ENCODE measurements around the gene CHM. TPM values are rescaled to one million over a fixed set of nuclear protein-coding genes. Genes with fewer than 3 reads are reported as not detected.
"Not testable (repeated sequence)": the region's sequence is repeated elsewhere in the genome, so short reads cannot be mapped to it uniquely, and the experiment has no call there.

The CHM gene
- total RNA-seq, 1 experiment from 2014 or later, result 28.9 TPM

DNA sequence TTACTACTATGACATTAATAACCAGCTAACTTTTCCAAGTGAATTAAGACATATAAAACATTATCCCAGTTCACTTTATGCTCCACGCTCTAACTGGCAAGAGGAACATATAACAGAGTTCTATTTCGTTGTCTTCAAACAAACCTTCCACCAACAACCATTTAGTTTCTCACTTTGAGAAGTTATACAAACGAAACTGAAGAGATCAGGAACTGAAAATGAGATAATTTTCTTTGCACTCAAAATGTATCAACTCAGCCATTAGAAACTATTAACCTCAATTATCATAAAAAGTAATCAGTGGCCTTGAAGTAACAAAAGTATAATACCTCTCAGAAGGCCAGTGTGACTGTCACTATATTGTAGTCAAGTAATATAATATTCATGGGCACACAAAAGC is 70.1 kb downstream of the CHM start:
- no TSS peak for BruUV-seq (replicated peaks)
- H3K27ac ChIP-seq (ENCODE audit: low read length), result no peak overlapping the region
- no peak overlapping the region for H3K4me3 ChIP-seq (ENCODE audit: low read depth in 2 of 2, low read length in 2 of 2)
- no peaks in the 10 kb centered on the region for H3K4me1 ChIP-seq (ENCODE audit: control insufficient read depth, insufficient read depth, low read length)
- H3K9me3 ChIP-seq (ENCODE audit: control insufficient read depth, insufficient read depth, low read depth, low read length), result no peaks in the 10 kb centered on the region
- in situ Hi-C loops (cut with HindIII; ENCODE audit: low pct_unique_long_range_greater_than_20kb, low sequenced_read_pairs) (no loop called here), intact Hi-C loops (cut with micrococcal nuclease; ENCODE audit: unreplicated experiment) (no loop called here)
- H3K36me3 ChIP-seq (ENCODE audit: control insufficient read depth, insufficient read depth, low read length), result no peaks in the 10 kb centered on the region; the same call in 1 of the 2 replicates
- DNase-seq (ENCODE audit: low read depth, low spot score) (no peak), ATAC-seq (no peak)
- no peaks in the 10 kb centered on the region for H3K27me3 ChIP-seq (ENCODE audit: control insufficient read depth, insufficient read depth, low read length)
- CTCF ChIA-PET, result no interaction called here
- TF ChIP-seq POLR2AphosphoS5 (IDR thresholded peaks at IDR 0.05; ENCODE audit: low read depth, low read length) (no peak), SIN3A (IDR thresholded peaks at IDR 0.05; ENCODE audit: borderline replicate concordance, insufficient read depth, low read depth, low read length) (no peak), TCF7L2 (IDR thresholded peaks at IDR 0.05; ENCODE audit: low read depth, low read length) (no peak)
- TF ChIP-seq, protein P1, sequence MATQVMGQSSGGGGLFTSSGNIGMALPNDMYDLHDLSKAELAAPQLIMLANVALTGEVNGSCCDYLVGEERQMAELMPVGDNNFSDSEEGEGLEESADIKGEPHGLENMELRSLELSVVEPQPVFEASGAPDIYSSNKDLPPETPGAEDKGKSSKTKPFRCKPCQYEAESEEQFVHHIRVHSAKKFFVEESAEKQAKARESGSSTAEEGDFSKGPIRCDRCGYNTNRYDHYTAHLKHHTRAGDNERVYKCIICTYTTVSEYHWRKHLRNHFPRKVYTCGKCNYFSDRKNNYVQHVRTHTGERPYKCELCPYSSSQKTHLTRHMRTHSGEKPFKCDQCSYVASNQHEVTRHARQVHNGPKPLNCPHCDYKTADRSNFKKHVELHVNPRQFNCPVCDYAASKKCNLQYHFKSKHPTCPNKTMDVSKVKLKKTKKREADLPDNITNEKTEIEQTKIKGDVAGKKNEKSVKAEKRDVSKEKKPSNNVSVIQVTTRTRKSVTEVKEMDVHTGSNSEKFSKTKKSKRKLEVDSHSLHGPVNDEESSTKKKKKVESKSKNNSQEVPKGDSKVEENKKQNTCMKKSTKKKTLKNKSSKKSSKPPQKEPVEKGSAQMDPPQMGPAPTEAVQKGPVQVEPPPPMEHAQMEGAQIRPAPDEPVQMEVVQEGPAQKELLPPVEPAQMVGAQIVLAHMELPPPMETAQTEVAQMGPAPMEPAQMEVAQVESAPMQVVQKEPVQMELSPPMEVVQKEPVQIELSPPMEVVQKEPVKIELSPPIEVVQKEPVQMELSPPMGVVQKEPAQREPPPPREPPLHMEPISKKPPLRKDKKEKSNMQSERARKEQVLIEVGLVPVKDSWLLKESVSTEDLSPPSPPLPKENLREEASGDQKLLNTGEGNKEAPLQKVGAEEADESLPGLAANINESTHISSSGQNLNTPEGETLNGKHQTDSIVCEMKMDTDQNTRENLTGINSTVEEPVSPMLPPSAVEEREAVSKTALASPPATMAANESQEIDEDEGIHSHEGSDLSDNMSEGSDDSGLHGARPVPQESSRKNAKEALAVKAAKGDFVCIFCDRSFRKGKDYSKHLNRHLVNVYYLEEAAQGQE (IDR thresholded peaks at IDR 0.05; ENCODE audit: insufficient read depth in 1 of 2, low read depth in 2 of 2, low read length in 1 of 2), result no peak
- TF ChIP-seq, protein P2, sequence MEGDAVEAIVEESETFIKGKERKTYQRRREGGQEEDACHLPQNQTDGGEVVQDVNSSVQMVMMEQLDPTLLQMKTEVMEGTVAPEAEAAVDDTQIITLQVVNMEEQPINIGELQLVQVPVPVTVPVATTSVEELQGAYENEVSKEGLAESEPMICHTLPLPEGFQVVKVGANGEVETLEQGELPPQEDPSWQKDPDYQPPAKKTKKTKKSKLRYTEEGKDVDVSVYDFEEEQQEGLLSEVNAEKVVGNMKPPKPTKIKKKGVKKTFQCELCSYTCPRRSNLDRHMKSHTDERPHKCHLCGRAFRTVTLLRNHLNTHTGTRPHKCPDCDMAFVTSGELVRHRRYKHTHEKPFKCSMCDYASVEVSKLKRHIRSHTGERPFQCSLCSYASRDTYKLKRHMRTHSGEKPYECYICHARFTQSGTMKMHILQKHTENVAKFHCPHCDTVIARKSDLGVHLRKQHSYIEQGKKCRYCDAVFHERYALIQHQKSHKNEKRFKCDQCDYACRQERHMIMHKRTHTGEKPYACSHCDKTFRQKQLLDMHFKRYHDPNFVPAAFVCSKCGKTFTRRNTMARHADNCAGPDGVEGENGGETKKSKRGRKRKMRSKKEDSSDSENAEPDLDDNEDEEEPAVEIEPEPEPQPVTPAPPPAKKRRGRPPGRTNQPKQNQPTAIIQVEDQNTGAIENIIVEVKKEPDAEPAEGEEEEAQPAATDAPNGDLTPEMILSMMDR (IDR thresholded peaks at IDR 0.05), result no peak
- POLR2A ChIA-PET, result no interaction called here

DNA sequence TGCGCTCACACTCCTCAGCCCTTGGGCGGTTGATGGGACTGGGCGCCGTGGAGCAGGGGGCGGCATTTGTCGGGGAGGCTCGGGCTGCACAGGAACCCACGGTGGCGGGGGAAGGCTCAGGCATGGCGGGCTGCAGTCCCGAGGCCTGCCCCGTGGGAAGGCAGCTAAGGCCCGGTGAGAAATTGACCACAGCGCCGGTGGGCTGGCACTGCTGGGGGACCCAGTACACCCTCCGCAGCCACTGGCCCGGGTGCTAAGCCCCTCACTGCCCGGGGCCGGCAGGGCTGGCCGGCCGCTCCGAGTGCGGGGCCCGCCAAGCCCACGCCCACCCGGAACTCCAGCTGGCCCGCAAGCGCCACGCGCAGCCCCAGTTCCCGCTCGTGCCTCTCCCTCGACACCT is 75.0 kb downstream of the CHM start:
- POLR2A ChIA-PET; H3K27me3 ChIP-seq (ENCODE audit: control insufficient read depth, insufficient read depth, low read length); DNase-seq (ENCODE audit: low read depth, low spot score); H3K4me1 ChIP-seq (ENCODE audit: control insufficient read depth, insufficient read depth, low read length); ATAC-seq; H3K36me3 ChIP-seq (ENCODE audit: control insufficient read depth, insufficient read depth, low read length); CTCF ChIA-PET; H3K4me3 ChIP-seq (ENCODE audit: low read depth in 2 of 2, low read length in 2 of 2); H3K27ac ChIP-seq (ENCODE audit: low read length); BruUV-seq (replicated peaks); H3K9me3 ChIP-seq (ENCODE audit: control insufficient read depth, insufficient read depth, low read depth, low read length); intact Hi-C loops (cut with micrococcal nuclease; ENCODE audit: unreplicated experiment); in situ Hi-C loops (cut with HindIII; ENCODE audit: low pct_unique_long_range_greater_than_20kb, low sequenced_read_pairs): not testable (repeated sequence)

DNA sequence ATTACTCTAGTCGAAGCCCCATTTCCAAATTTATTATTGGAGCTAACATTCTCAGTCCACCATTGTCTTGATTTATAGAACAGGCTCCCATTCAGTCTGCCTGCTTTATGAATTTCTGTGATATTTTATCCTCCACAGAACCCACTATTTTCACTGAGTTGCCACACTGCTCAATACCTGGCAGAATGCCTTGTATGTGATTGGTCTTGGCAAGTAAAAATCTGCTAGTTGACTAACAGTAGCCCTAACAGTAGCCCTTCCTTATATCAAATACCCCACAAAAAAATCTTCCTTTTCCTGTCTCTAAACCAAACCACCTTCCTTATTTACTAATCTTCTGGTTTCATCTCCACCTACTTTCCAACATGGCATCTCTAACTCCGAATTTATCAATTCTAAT is 82.6 kb downstream of the CHM start:
- TF ChIP-seq, protein P2 (IDR thresholded peaks at IDR 0.05), result no peak
- TF ChIP-seq SIN3A (IDR thresholded peaks at IDR 0.05; ENCODE audit: borderline replicate concordance, insufficient read depth, low read depth, low read length) (no peak), POLR2AphosphoS5 (IDR thresholded peaks at IDR 0.05; ENCODE audit: low read depth, low read length) (no peak), TCF7L2 (IDR thresholded peaks at IDR 0.05; ENCODE audit: low read depth, low read length) (no peak)
- TF ChIP-seq, protein P1 (IDR thresholded peaks at IDR 0.05; ENCODE audit: insufficient read depth in 1 of 2, low read depth in 2 of 2, low read length in 1 of 2), result no peak
- H3K36me3 ChIP-seq (ENCODE audit: control insufficient read depth, insufficient read depth, low read length), result no peaks in the 10 kb centered on the region; the same call in 1 of the 2 replicates
- no peaks in the 10 kb centered on the region for H3K9me3 ChIP-seq (ENCODE audit: control insufficient read depth, insufficient read depth, low read depth, low read length)
- DNase-seq (ENCODE audit: low read depth, low spot score), result no peak
- H3K27ac ChIP-seq (ENCODE audit: low read length), result no peak overlapping the region
- in situ Hi-C loops (cut with HindIII; ENCODE audit: low pct_unique_long_range_greater_than_20kb, low sequenced_read_pairs) (no loop called here), intact Hi-C loops (cut with micrococcal nuclease; ENCODE audit: unreplicated experiment) (no loop called here)
- H3K27me3 ChIP-seq (ENCODE audit: control insufficient read depth, insufficient read depth, low read length), result no peaks in the 10 kb centered on the region
- CTCF ChIA-PET, result no interaction called here
- H3K4me3 ChIP-seq (ENCODE audit: low read depth in 2 of 2, low read length in 2 of 2), result no peak overlapping the region
- no peaks in the 10 kb centered on the region for H3K4me1 ChIP-seq (ENCODE audit: control insufficient read depth, insufficient read depth, low read length)
- BruUV-seq (replicated peaks), result no TSS peak
- ATAC-seq, result no peak
- POLR2A ChIA-PET, result no interaction called here

Data from Panc1 (cell line).